Astrocyte (in vitro differentiated cells and primary cell): ENCODE measurements around the gene CHST15.

Experiments used
- CTCF ChIP-seq: IDR thresholded peaks from 2 replicates; pipeline ENCODE4 v1.5.1; 2011; ENCODE audit warnings: low read depth, mild to moderate bottlenecking, inconsistent platforms, low read length, moderate library complexity; ENCODE audit not compliant: insufficient read depth
- EZH2 ChIP-seq: IDR thresholded peaks from 2 replicates; pipeline ENCODE4 v1.6.1; 2012; ENCODE audit warnings: mild to moderate bottlenecking, low read length, inconsistent platforms; ENCODE audit not compliant: insufficient read depth

- no peak for TF ChIP-seq CTCF
- TF ChIP-seq EZH2 = no peak
Measured at GRCh38 chr10:124011464-124011863, 81.9 kb downstream of the CHST15 start.
